Hematopoietic multipotent progenitor cell (in vitro differentiated cells): Measurements from ENCODE around the gene USH1C. TPM values are rescaled to one million over a fixed set of nuclear protein-coding genes. Genes with fewer than 3 reads are reported as not detected.

Experiments
- DNase-seq, 3 donors: peaks; one replicate each; pipeline ENCODE4 v3.0.0-alpha.2; 2011 to 2015; ENCODE audit warnings: low read depth in 2 of 3, low spot score in 2 of 3
- total RNA-seq: library from RNA; depleted of rRNA; stranded (reverse); fragments of >200 nt; gene quantifications from one replicate; pipeline ENCODE4 v1.2.3, GENCODE V29; 2012

USH1C gene
- total RNA-seq, 1 donor = not detected

GRCh38 chr11:17479284-17480214, 64.7 kb downstream of the USH1C start:
- DNase-seq = peak in 1 of 3 donors; percentile 10

DNA sequence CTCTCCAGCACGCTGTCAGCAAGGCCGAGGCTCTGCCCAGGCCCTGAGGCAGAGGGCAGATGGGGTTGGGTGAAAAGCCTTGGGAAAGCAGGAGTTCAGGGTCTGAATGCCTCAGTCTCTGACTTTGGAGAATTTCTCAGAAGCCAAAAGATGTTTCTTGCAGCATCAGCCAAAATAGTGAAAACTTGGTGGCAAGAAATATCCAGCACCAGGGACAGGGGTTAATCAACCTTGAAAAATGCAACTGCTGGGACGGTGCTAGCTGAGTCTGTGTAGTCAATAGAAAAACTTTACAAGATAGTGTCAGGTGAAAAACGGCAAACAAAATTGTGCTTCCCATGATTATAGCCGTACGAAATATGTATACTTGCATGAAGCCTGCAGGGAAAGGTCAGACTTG, 66.1 kb downstream of the USH1C start:
- DNase-seq = no peak

GRCh38 chr11:17477361-17477760, 66.9 kb downstream of the USH1C start:
- DNase-seq = no peak

GRCh38 chr11:17477084-17477333, 67.2 kb downstream of the USH1C start:
- no peak for DNase-seq

DNA sequence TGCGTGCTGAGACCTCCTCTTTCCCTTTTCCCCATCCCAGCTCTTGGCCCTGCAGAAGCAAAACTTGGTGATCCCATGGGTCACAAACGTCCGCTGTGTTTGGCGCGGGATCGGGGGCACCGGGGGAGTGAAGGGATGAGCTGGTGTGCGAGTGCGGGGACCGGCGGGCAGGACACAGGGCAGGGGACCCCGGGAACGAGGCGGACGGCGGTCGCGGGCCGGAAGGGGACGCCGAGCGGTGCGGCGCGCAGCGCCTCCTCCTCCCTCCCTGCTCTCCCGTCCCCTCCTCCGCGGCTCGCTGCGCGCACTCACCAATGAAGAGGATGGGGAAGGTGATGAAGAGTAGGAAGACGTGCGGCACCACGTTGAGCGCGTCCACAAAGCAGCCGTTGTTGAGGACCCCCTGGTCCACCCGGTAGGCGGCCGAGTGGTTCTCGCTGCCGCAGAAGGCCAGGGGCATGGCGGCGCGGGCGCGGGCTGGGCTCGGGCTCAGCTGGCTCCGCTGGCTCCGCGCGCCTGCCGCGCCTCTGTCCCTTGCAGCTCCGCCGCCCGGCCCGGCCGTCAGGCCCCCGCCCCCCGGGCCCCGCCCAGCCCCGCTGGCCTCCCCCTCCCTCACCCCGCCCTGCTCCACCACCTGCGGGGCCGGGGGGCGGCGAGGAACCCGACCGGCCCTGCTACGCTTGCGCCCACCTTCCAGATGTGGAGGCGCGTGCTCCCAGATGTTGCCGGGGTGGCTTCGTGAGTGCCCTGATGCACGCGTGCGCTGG, 67.7 kb downstream of the USH1C start, which contains the start of gene ABCC8:
ABCC8 (minus strand) TSS at position 529 of the 767 bp plus-strand sequence; CDS start at position 460, 69 bp downstream.
- no peak for DNase-seq

DNA sequence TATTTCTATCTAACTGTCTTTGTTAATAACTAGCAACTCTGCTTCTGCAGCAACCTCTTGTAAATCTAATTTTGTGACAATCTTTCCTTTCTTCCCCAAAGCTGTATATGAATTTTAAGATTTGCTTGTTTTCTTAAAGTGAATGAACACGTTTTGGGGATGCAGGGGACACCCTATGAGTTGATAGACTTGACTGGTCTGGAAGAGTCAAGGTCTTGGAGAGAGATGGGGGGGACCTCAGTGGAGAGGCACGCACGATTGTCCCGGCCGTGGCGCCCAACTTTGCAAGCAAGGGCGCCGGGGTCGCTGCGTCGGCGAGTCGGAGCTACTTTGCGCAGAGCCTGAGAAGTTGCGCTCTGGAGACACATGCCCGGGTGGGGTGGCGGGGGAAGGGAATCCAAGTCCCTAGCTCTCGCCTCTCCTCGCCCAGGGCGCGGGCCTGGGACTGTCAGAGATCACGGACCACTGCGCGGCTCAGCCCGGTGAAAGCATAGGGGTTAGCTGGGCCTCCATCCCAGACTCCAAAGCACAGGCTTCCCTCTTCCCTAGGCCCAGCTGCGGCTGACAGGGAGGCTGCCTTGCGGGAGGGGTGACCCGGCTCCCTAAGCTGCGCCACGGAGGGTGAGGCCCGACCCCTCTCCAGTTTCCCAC, 68.4 kb downstream of the USH1C start:
- DNase-seq = peak in 1 of 3 donors; percentile 11

- DNase-seq = peak in 1 of 3 donors; percentile 14
Measured at GRCh38 chr11:17473071-17473744, 71.0 kb downstream of the USH1C start.

DNA sequence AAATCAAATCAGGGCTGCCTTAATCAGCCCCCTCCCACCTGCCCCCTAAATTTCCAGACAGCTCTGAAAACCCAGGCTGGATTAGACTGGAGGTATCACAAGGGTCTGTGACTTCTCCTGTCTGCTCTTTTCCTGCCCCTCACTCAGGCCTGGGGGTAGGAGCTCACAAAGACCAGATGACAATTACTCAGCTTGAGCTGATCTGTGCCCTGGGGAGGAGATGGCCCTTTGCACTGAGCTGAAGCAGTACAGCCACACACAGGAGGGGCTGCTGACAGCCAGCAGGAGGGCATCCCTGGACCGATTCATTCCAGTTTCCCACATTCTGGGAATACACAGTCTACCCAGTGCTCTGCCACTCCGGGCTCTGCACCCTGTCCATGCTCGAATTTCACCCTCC, 71.7 kb downstream of the USH1C start:
- DNase-seq = no peak

- no peak for DNase-seq
Measured at GRCh38 chr11:17471501-17471900, 72.7 kb downstream of the USH1C start.

DNA sequence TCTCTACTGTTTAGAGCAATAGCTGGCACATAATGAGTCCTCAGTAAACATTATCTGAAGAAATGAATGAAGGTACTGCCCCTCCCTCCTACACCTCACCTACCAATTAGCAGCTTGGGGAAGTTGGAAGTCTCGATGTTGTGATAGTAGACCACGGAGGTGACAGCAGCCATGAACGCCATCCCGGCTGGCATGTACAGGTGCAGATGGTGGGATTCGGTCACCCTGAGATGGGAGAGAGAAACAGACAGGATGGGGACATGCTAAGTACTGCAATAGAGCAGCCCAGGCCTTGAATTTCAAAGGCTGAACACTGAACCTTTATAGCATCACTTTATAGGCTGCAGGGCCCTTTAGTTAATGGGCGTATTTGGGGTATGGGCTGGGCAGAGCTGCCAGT, 74.2 kb downstream of the USH1C start:
- DNase-seq = no peak

GRCh38 chr11:17468122-17468521, 76.1 kb downstream of the USH1C start:
- DNase-seq = no peak

- DNase-seq = no peak
Measured at GRCh38 chr11:17463546-17464174, 80.6 kb downstream of the USH1C start.

GRCh38 chr11:17462940-17463339, 81.3 kb downstream of the USH1C start:
- DNase-seq = no peak

GRCh38 chr11:17460406-17460805, 83.8 kb downstream of the USH1C start:
- no peak for DNase-seq

DNA sequence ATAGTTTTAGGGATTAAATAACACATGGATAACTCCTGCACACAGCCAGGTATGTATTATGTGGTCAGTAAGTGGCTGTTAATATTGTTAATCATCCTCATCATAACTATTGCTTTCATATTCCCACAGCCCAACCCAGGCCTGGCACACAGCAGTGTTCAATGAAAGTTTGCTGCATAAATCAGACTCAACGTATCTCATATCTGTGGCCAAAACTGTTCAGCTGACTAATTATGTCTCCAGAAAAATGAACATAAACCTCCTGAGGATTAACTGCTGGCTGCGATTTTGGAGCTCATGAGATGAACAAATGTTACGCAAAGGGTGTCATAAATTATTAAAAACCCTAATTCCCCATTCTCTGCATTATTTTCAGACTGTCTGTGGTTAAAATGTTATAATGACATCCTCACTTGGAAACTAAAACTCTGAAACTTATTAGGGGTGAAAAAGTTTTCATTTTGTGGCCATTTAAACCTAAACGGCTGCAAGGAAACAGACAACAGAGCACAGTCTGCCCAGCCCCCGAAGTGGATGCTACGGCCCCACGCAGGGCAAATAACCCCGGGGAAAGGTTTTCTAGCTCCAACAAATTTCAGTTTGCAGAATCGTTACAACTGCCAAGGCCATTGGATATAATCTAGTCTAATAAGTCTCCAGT, 84.8 kb downstream of the USH1C start:
- DNase-seq = no peak

- DNase-seq = no peak
Measured at GRCh38 chr11:17458268-17458667, 85.9 kb downstream of the USH1C start.

- peak in 2 of 3 donors; percentile 8 to 39 for DNase-seq
Measured at GRCh38 chr11:17457396-17458173, 86.6 kb downstream of the USH1C start.

- no peak for DNase-seq
Measured at GRCh38 chr11:17452668-17453067, 91.5 kb downstream of the USH1C start.

DNA sequence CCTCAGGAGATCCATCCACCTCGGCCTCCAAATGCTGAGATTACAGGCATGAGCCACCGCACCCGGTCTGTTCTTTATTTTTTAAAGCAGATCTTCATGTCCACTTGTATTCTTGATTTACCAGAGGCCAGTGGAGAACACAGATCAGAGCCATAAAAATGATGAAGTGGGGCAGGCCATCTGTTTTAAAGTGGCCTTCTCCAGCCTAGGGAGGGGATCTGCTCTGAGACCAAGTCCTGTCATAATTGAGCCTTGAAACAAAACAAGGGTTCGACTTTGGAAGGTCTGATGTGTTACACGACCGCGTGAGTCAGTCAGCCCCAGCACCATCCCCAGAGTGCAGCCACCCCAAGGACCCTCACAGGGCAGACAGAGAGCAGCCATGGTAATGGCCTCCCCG, 95.1 kb downstream of the USH1C start:
- DNase-seq = no peak
